ENCODE measurements around the gene PEAR1.

Gene PEAR1

GRCh38 chr1:156939786-156940334, 46.3 kb downstream of the PEAR1 start:
- no peak for DNase-seq (ENCODE audit: low read depth in 2 of 2)

- no peak for DNase-seq (ENCODE audit: low read depth in 2 of 2)
Measured at GRCh38 chr1:156941675-156942074, 48.2 kb downstream of the PEAR1 start.

- no peak for DNase-seq (ENCODE audit: low read depth in 2 of 2)
Measured at GRCh38 chr1:156942176-156942575, 48.7 kb downstream of the PEAR1 start.

- no peak for DNase-seq (ENCODE audit: low read depth in 2 of 2)
Measured at GRCh38 chr1:156942576-156942975, 49.1 kb downstream of the PEAR1 start.

- no peak for DNase-seq (ENCODE audit: low read depth in 2 of 2)
Measured at GRCh38 chr1:156943756-156944155, 50.2 kb downstream of the PEAR1 start.

GRCh38 chr1:156944268-156944667, 50.8 kb downstream of the PEAR1 start:
- DNase-seq (ENCODE audit: low read depth in 2 of 2), result no peak

- no peak for DNase-seq (ENCODE audit: low read depth in 2 of 2)
Measured at GRCh38 chr1:156944848-156945247, 51.3 kb downstream of the PEAR1 start.

- no peak for DNase-seq (ENCODE audit: low read depth in 2 of 2)
Measured at GRCh38 chr1:156945881-156946661, 52.6 kb downstream of the PEAR1 start.

GRCh38 chr1:156947127-156947526, 53.6 kb downstream of the PEAR1 start:
- no peak for DNase-seq (ENCODE audit: low read depth in 2 of 2)

- DNase-seq (ENCODE audit: low read depth in 2 of 2), result no peak
Measured at GRCh38 chr1:156947818-156948525, 54.5 kb downstream of the PEAR1 start.

- DNase-seq (ENCODE audit: low read depth in 2 of 2), result no peak
Measured at GRCh38 chr1:156948708-156949107, 55.2 kb downstream of the PEAR1 start.

GRCh38 chr1:156949127-156949526, 55.6 kb downstream of the PEAR1 start:
- no peak for DNase-seq (ENCODE audit: low read depth in 2 of 2)

GRCh38 chr1:156951371-156951770, 57.9 kb downstream of the PEAR1 start:
- no peak for DNase-seq (ENCODE audit: low read depth in 2 of 2)

- no peak for DNase-seq (ENCODE audit: low read depth in 2 of 2)
Measured at GRCh38 chr1:156953571-156953970, 60.1 kb downstream of the PEAR1 start.

GRCh38 chr1:156956333-156956732, 62.8 kb downstream of the PEAR1 start:
- DNase-seq (ENCODE audit: low read depth in 2 of 2), result no peak

GRCh38 chr1:156957634-156958033, 64.1 kb downstream of the PEAR1 start:
- DNase-seq (ENCODE audit: low read depth in 2 of 2), result no peak

GRCh38 chr1:156958247-156958714, 64.8 kb downstream of the PEAR1 start:
- DNase-seq (ENCODE audit: low read depth in 2 of 2), result no peak

- DNase-seq (ENCODE audit: low read depth in 2 of 2), result no peak
Measured at GRCh38 chr1:156959414-156959813, 65.9 kb downstream of the PEAR1 start.

GRCh38 chr1:156959925-156960324, 66.4 kb downstream of the PEAR1 start:
- DNase-seq (ENCODE audit: low read depth in 2 of 2), result no peak

GRCh38 chr1:156961709-156962108, 68.2 kb downstream of the PEAR1 start:
- DNase-seq (ENCODE audit: low read depth in 2 of 2), result peak; percentile 9 to 20

GRCh38 chr1:156963621-156964020, 70.1 kb downstream of the PEAR1 start:
- peak in 1 of 2 donors; percentile 19 for DNase-seq (ENCODE audit: low read depth in 2 of 2)

GRCh38 chr1:156964441-156964840, 70.9 kb downstream of the PEAR1 start:
- no peak for DNase-seq (ENCODE audit: low read depth in 2 of 2)
